HEK293T (cell line): ENCODE data around the gene NEK3.

Experiments used
- CTCF ChIA-PET: fragments of 350-600 bp; formaldehyde crosslinking; extraction: SDS; loops from one replicate; lab custom pipeline; 2021; ENCODE audit warnings: antibody characterized with exemption, inconsistent platforms; lab: Yijun Ruan, JAX
- POLR2A ChIA-PET: fragments of 350-600 bp; formaldehyde crosslinking; extraction: SDS; loops from one replicate; lab custom pipeline; 2020; ENCODE audit warnings: antibody characterized with exemption, inconsistent platforms; lab: Yijun Ruan, JAX
- DNase-seq: peaks from one replicate; pipeline ENCODE4 v3.0.0; 2012; ENCODE audit warnings: mixed read lengths; ENCODE audit errors: extremely low spot score
- ARNT ChIP-seq: fragments of 450-650 bp; IDR thresholded peaks from 2 replicates; pipeline ENCODE4 v1.6.1; 2017; ENCODE audit warnings: mild to moderate bottlenecking
- BHLHE40 ChIP-seq: fragments of 450-650 bp; IDR thresholded peaks from 2 replicates; pipeline ENCODE4 v1.6.1; 2016; ENCODE audit warnings: mild to moderate bottlenecking, moderate library complexity, borderline replicate concordance
- CTBP1 ChIP-seq: fragments of 450-650 bp; IDR thresholded peaks from 2 replicates; pipeline ENCODE4 v1.6.1; 2016; ENCODE audit warnings: borderline replicate concordance
- ELF4 ChIP-seq: fragments of 450-650 bp; IDR thresholded peaks from 2 replicates; pipeline ENCODE4 v1.6.1; 2017; ENCODE audit warnings: antibody characterized with exemption
- FOXA1 ChIP-seq: fragments of 450-650 bp; IDR thresholded peaks from 2 replicates; pipeline ENCODE4 v1.6.1; 2016; ENCODE audit warnings: mild to moderate bottlenecking
- FOXK2 ChIP-seq: fragments of 450-650 bp; IDR thresholded peaks from 2 replicates; pipeline ENCODE4 v1.6.1; 2016; ENCODE audit warnings: mild to moderate bottlenecking
- FOXM1 ChIP-seq: fragments of 450-650 bp; IDR thresholded peaks from 2 replicates; pipeline ENCODE4 v1.6.1; 2017; ENCODE audit warnings: mild to moderate bottlenecking, borderline replicate concordance
- HDGF ChIP-seq: fragments of 450-650 bp; IDR thresholded peaks from 2 replicates; pipeline ENCODE4 v1.6.1; 2017; ENCODE audit warnings: antibody characterized with exemption, borderline replicate concordance
- L3MBTL2 ChIP-seq: fragments of 450-650 bp; conservative IDR thresholded peaks from 2 replicates; pipeline ENCODE4 v1.6.1; 2016; ENCODE audit warnings: mild to moderate bottlenecking
- LEF1 ChIP-seq: fragments of 450-650 bp; IDR thresholded peaks from 2 replicates; pipeline ENCODE4 v1.6.1; 2017; ENCODE audit warnings: mild to moderate bottlenecking, borderline replicate concordance
- NFRKB ChIP-seq: fragments of 450-650 bp; IDR thresholded peaks from 2 replicates; pipeline ENCODE4 v1.6.1; 2016; ENCODE audit warnings: mild to moderate bottlenecking, moderate library complexity
- PKNOX1 ChIP-seq: fragments of 450-650 bp; IDR thresholded peaks from 2 replicates; pipeline ENCODE4 v1.6.1; 2016
- SP1 ChIP-seq: fragments of 450-650 bp; IDR thresholded peaks from 2 replicates; pipeline ENCODE4 v1.6.1; 2017
- SUZ12 ChIP-seq: fragments of 450-650 bp; IDR thresholded peaks from 2 replicates; pipeline ENCODE4 v1.6.1; 2016; ENCODE audit warnings: mild to moderate bottlenecking
- TARDBP ChIP-seq: fragments of 450-650 bp; IDR thresholded peaks from 2 replicates; pipeline ENCODE4 v1.6.1; 2016
- ZNF384 ChIP-seq: fragments of 450-650 bp; IDR thresholded peaks from 2 replicates; pipeline ENCODE4 v1.6.1; 2016

Gene NEK3

GRCh38 chr13:52127783-52128702 lies 31.4 kb downstream of the NEK3 start:
- TF ChIP-seq NFRKB, result no peak
- TF ChIP-seq L3MBTL2, result peak; percentile 59
- DNase-seq, result peak; percentile 70
- ChIA-PET CTCF (interaction anchor here (0.5 to 1.7 kb wide), 11 partner anchors 11 to 796 kb away, joined by 3 to 10 read pairs (median 3); partner anchors contain the start of gene VPS36), POLR2A (interaction anchor here (0.9 to 1.3 kb wide), 2 partner anchors 66 to 295 kb away, joined by 3 read pairs; no protein-coding TSS in a partner anchor)

DNA sequence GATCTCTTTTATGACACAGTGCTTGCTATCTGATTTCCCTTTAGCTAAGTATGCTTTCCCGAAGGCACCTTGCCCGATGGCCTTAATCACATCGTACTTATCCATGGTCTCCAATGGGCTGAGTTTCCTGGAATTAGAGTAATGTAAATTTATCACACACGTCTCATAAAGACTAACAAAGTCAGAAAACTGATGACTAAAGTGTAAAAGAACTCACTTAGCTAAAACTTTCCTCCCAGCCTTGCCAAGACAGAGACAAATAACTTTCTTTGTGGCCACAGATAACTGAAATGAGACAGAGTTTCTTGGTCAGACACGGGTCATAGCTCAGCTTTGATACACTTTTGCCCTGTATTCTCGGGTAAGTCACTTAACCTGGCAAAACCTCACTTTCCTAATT lies 32.0 kb downstream of the NEK3 start:
- POLR2A ChIA-PET, result interaction anchor here (0.9 to 1.3 kb wide), 2 partner anchors 67 to 295 kb away, joined by 3 read pairs; no protein-coding TSS in a partner anchor
- CTCF ChIA-PET, result interaction anchor here (0.5 to 1.7 kb wide), 7 partner anchors 108 to 729 kb away, joined by 3 to 10 read pairs (median 4); no protein-coding TSS in a partner anchor
- TF ChIP-seq ZNF384 (no peak), ARNT (no peak), PKNOX1 (no peak), FOXA1 (no peak), CTBP1 (no peak), LEF1 (no peak), FOXM1 (no peak), TARDBP (no peak), SUZ12 (no peak), SP1 (no peak), BHLHE40 (no peak), ELF4 (no peak), HDGF (no peak), L3MBTL2 (no peak), NFRKB (no peak), FOXK2 (no peak)
- no peak for DNase-seq

- TF ChIP-seq FOXK2, result no peak
- no peak for TF ChIP-seq HDGF
- TF ChIP-seq FOXA1, result no peak
- TF ChIP-seq ARNT, result no peak
- no peak for TF ChIP-seq PKNOX1
- no peak for TF ChIP-seq FOXM1
- no peak for TF ChIP-seq CTBP1
- TF ChIP-seq LEF1, result no peak
- no peak for TF ChIP-seq ELF4
- CTCF ChIA-PET, result interaction anchor here (1.1 kb wide), 1 partner anchor 8 kb away, joined by 3 read pairs; no protein-coding TSS in a partner anchor
- DNase-seq, result no peak
- POLR2A ChIA-PET, result interaction anchor here (0.9 kb wide), 1 partner anchor 126 kb away, joined by 3 read pairs; no protein-coding TSS in a partner anchor
Measured at GRCh38 chr13:52125547-52125946, 33.9 kb downstream of the NEK3 start.

DNA sequence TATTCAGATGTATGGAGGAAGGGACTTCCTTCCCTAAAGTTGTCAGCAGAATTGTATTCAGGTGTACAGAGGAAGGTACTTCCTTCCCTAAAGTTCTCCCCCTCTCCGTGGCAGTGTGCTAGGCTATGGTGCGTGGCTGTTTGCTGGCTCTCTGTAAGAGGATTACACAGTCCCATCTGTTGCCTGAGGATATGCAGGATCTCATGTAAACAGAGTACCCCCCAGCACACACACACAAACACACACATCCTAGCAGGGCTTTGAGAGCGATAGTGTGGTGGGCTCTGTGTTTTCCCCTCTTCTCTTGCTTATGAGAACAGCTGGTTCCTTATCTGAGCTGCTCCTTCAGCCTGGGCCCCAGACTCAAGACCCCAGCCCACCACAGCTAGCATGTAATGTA lies 40.8 kb downstream of the NEK3 start:
- DNase-seq, result no peak
- ChIA-PET POLR2A (no interaction called here), CTCF (no interaction called here)
- TF ChIP-seq HDGF (no peak), FOXM1 (no peak), L3MBTL2 (no peak), ZNF384 (no peak), SP1 (no peak), ELF4 (no peak), LEF1 (no peak), FOXK2 (no peak), CTBP1 (no peak), TARDBP (no peak), NFRKB (no peak)

DNA sequence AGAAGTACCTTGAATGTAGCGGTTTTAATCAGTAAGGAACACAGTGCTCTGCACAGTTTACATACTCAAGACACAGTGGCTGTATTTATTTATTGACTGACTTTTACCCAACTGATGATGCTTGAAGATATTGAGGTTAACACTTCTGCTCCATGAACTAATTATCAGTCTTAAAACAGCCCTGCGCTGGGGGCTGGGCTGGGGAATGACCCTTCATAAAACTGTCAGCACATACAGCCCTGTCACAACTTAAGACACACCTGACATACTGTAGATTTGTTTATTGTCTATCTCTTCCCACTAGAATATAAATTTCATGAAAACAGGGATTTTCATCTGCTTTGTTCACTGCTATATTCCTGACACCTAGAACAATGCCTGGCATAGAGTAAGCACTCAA lies 41.3 kb downstream of the NEK3 start:
- no peak for DNase-seq
- ChIA-PET CTCF (no interaction called here), POLR2A (no interaction called here)

DNA sequence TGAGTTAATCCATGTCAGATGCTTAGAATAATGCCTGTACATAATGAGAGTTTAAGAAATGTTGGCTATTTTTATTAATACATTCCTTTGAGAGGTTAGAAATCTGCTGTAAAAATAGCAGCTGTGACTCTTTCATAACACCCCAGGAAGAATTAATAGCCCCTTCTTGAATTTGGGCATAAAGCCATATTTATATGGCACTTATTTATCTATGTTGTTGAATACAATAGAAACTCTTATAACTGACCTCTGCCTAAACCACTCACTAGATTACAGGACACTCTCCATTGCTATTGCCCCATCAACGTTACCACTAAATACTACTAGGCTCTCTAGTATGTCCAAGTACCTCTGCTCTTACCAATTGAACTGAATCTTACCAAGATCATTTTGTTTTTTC lies 46.8 kb downstream of the NEK3 start:
- POLR2A ChIA-PET, result no interaction called here
- CTCF ChIA-PET, result interaction anchor here (0.7 kb wide), 1 partner anchor 294 kb away, joined by 3 read pairs; no protein-coding TSS in a partner anchor
- no peak for DNase-seq
- TF ChIP-seq SP1 (no peak), FOXK2 (no peak), CTBP1 (no peak), SUZ12 (no peak), HDGF (no peak), LEF1 (no peak)

More for the DNA sequence above, 41.3 kb downstream of the NEK3 start:
- TF ChIP-seq CTBP1, result no peak
- no peak for TF ChIP-seq PKNOX1
- TF ChIP-seq HDGF, result no peak
